Measurements from ENCODE around the gene PSMG3.

- no peak for TF ChIP-seq CTCF (optimal IDR thresholded peaks at IDR 0.05 in 1 of 3, IDR thresholded peaks at IDR 0.05 in 1 of 3, conservative IDR thresholded peaks at IDR 0.05 in 1 of 3; ENCODE audit: extremely low read depth in 1 of 3, insufficient read depth in 2 of 3, low read length in 3 of 3)
- TF ChIP-seq EZH2 (IDR thresholded peaks at IDR 0.05; ENCODE audit: low read length) = no peak
Observed at GRCh38 chr7:1618475-1618874, 48.6 kb upstream of the PSMG3 start.
